GM23338 (cell line): ENCODE results near the gene STX4. TPM values are rescaled to one million over a fixed set of nuclear protein-coding genes. Genes with fewer than 3 reads are reported as not detected.

Experiments
- CREB1 ChIP-seq: fragments of 250-450 bp; sonication (Bioruptor Pico); IDR thresholded peaks from 2 replicates; pipeline ENCODE4 v1.5.0; 2020; ENCODE audit warnings: low read depth, mild to moderate bottlenecking, moderate library complexity
- CTCF ChIP-seq, 2 experiments: fragments of 200-600 bp in 1 of 2; sonication (generic) in 1 of 2; conservative IDR thresholded peaks; 2 replicates each; pipeline versions ENCODE4 v1.5.1 to v1.6.1; 2016 to 2017; ENCODE audit warnings: antibody characterized with exemption in 2 of 2, low read depth in 2 of 2, mild to moderate bottlenecking in 2 of 2, moderate library complexity in 1 of 2
- ETS1 ChIP-seq: IDR thresholded peaks from 2 replicates; pipeline ENCODE4 v1.6.1; 2016; ENCODE audit warnings: antibody characterized with exemption
- EZH2 ChIP-seq: fragments of 200-600 bp; sonication (generic); IDR thresholded peaks from one replicate; pipeline ENCODE4 v1.8.0; 2017; ENCODE audit warnings: antibody characterized with exemption, mild to moderate bottlenecking, low read depth; ENCODE audit not compliant: unreplicated experiment
- JUNB ChIP-seq: IDR thresholded peaks from one replicate; pipeline ENCODE4 v1.6.1; 2016; ENCODE audit warnings: antibody characterized with exemption; ENCODE audit not compliant: unreplicated experiment
- NANOG ChIP-seq: IDR thresholded peaks from 2 replicates; pipeline ENCODE4 v1.6.1; 2016; ENCODE audit warnings: antibody characterized with exemption, borderline replicate concordance
- POLR2AphosphoS5 ChIP-seq: IDR thresholded peaks from 2 replicates; pipeline ENCODE4 v1.6.1; 2016; ENCODE audit warnings: antibody characterized with exemption, low read depth
- REST ChIP-seq: IDR thresholded peaks from one replicate; pipeline ENCODE4 v1.6.1; 2018; ENCODE audit warnings: antibody characterized with exemption; ENCODE audit not compliant: unreplicated experiment
- STAT1 ChIP-seq: IDR thresholded peaks from one replicate; pipeline ENCODE4 v1.6.1; 2016; ENCODE audit warnings: antibody characterized with exemption; ENCODE audit not compliant: unreplicated experiment
- ZNF114 ChIP-seq: fragments of 250-450 bp; sonication (Bioruptor Pico); IDR thresholded peaks from 2 replicates; pipeline ENCODE4 v1.5.0; 2020; ENCODE audit warnings: mild to moderate bottlenecking, moderate library complexity
- ZNF331 ChIP-seq: fragments of 250-450 bp; sonication (Bioruptor Pico); IDR thresholded peaks from 2 replicates; pipeline ENCODE4 v1.5.0; 2020; ENCODE audit warnings: low read depth, mild to moderate bottlenecking, moderate library complexity
- ZNF462 ChIP-seq: fragments of 250-450 bp; sonication (Bioruptor Pico); IDR thresholded peaks from 2 replicates; pipeline ENCODE4 v1.5.0; 2020; ENCODE audit warnings: mild to moderate bottlenecking, moderate library complexity
- polyA plus RNA-seq: library from polyadenylated mRNA; unstranded; fragments of >200 nt; fragmentation: Nextera tagmentation; extraction: Ambion mirVana; gene quantifications from 2 replicates; pipeline ENCODE4 v1.2.1, GENCODE V29; 2016
- total RNA-seq: library from RNA; depleted of rRNA; stranded (reverse); fragments of >200 nt; shearing (Covaris generic); gene quantifications from 2 replicates; pipeline ENCODE4 v1.2.3, GENCODE V29; 2014

Gene STX4
- total and polyA plus RNA-seq, 2 experiments from 2014 or later = 13.0 to 39.3 TPM

- TF ChIP-seq ZNF462 (CRISPR knock-in tag) = no peak
- TF ChIP-seq JUNB = no peak
- TF ChIP-seq EZH2 = no peak
- no peak for TF ChIP-seq STAT1
- TF ChIP-seq POLR2AphosphoS5 = no peak
- TF ChIP-seq REST = no peak
- no peak for TF ChIP-seq ZNF331 (CRISPR knock-in tag)
- TF ChIP-seq CREB1 (CRISPR knock-in tag) = no peak
- no peak for TF ChIP-seq CTCF (conservative IDR thresholded peaks at IDR 0.05; ENCODE audit: low read depth in 2 of 2)
- no peak for TF ChIP-seq NANOG
- no peak for TF ChIP-seq ETS1
- TF ChIP-seq ZNF114 (CRISPR knock-in tag) = no peak
Observed at GRCh38 chr16:31052114-31052513, 18.8 kb downstream of the STX4 start (continued).
